Measurements from ENCODE around the gene CPNE2.
"Not testable (repeated sequence)": the region's sequence is repeated elsewhere in the genome, so short reads cannot be mapped to it uniquely, and the experiment has no call there.

The CPNE2 gene

GRCh38 chr16:57061084-57061905 is 31.1 kb upstream of the CPNE2 start:
- H3K9me3 ChIP-seq (ENCODE audit: control insufficient read depth, low read length), result no peaks in the 10 kb centered on the region
- peak overlapping the region; percentile 68 for H2AFZ ChIP-seq
- no peak overlapping the region for H3K4me3 ChIP-seq (ENCODE audit: low read depth, low read length)
- no peaks in the 10 kb centered on the region for H3K27me3 ChIP-seq (ENCODE audit: control insufficient read depth, insufficient read depth, low read length)
- no peak overlapping the region for H3K4me2 ChIP-seq (ENCODE audit: low read length)
- peak overlapping the region; percentile 56 for H3K27ac ChIP-seq
- no peaks in the 10 kb centered on the region for H3K79me2 ChIP-seq
- no peaks in the 10 kb centered on the region for H3K4me1 ChIP-seq
- H3K36me3 ChIP-seq (ENCODE audit: control insufficient read depth, insufficient read depth, low read length), result no peaks in the 10 kb centered on the region
- TF ChIP-seq, protein P1, sequence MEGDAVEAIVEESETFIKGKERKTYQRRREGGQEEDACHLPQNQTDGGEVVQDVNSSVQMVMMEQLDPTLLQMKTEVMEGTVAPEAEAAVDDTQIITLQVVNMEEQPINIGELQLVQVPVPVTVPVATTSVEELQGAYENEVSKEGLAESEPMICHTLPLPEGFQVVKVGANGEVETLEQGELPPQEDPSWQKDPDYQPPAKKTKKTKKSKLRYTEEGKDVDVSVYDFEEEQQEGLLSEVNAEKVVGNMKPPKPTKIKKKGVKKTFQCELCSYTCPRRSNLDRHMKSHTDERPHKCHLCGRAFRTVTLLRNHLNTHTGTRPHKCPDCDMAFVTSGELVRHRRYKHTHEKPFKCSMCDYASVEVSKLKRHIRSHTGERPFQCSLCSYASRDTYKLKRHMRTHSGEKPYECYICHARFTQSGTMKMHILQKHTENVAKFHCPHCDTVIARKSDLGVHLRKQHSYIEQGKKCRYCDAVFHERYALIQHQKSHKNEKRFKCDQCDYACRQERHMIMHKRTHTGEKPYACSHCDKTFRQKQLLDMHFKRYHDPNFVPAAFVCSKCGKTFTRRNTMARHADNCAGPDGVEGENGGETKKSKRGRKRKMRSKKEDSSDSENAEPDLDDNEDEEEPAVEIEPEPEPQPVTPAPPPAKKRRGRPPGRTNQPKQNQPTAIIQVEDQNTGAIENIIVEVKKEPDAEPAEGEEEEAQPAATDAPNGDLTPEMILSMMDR (IDR thresholded peaks at IDR 0.05), result no peak
- no peak overlapping the region for H3K9ac ChIP-seq

DNA sequence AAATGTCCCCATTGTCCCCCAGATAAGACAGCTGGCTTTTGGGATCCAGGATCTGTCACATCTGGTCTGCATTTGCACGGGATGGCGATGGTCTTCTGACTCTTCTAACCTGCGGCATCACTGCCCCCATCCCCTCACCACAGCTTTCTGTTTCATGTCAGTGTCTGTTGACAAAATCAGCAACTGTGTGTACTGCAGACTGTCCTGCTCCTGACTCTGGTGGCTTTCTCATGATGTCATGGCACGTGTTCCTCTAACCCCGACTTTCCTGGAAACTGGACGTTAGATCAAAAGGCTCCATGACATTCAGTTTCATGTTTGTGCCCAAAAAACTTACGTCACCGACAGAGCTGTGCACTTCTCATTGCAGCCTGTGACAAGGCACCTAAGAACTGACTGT is 30.1 kb upstream of the CPNE2 start:
- Histone ChIP-seq H3K27ac (no peak overlapping the region), H3K4me1 (no peaks in the 10 kb centered on the region), H3K27me3 (ENCODE audit: control insufficient read depth, insufficient read depth, low read length) (no peaks in the 10 kb centered on the region), H3K9me3 (ENCODE audit: control insufficient read depth, low read length) (no peaks in the 10 kb centered on the region), H3K79me2 (no peaks in the 10 kb centered on the region), H2AFZ (no peak overlapping the region), H3K4me3 (ENCODE audit: low read depth, low read length) (no peak overlapping the region), H3K9ac (no peak overlapping the region), H3K4me2 (ENCODE audit: low read length) (no peak overlapping the region), H3K36me3 (ENCODE audit: control insufficient read depth, insufficient read depth, low read length) (no peaks in the 10 kb centered on the region)
- TF ChIP-seq, protein P1 (IDR thresholded peaks at IDR 0.05), result no peak

DNA sequence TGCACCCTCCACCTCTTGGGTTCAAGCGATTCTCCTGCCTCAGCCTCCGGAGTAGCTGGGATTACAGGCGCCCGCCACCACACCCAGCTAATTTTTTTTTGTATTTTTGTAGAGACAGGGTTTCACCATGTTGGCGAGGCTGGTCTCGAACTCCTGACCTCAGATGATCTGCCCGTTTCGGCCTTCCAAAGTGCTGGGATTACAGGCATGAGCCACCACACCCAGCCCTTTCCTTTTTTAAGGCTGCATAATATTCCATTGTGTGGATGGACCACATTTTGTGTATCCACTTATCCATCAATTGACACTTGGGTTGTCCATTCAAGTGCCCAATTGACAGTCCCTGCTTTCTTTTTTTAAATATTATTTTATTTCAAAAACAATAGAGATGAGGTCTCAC is 29.2 kb upstream of the CPNE2 start:
- not testable (repeated sequence) for H3K27me3 ChIP-seq (ENCODE audit: control insufficient read depth, insufficient read depth, low read length); H3K79me2 ChIP-seq; H3K36me3 ChIP-seq (ENCODE audit: control insufficient read depth, insufficient read depth, low read length); H3K4me2 ChIP-seq (ENCODE audit: low read length); H2AFZ ChIP-seq; H3K4me3 ChIP-seq (ENCODE audit: low read depth, low read length); H3K27ac ChIP-seq; H3K9me3 ChIP-seq (ENCODE audit: control insufficient read depth, low read length); H3K4me1 ChIP-seq; H3K9ac ChIP-seq

- H2AFZ ChIP-seq, result no peak overlapping the region
- no peaks in the 10 kb centered on the region for H3K9me3 ChIP-seq (ENCODE audit: control insufficient read depth, low read length)
- no peak overlapping the region for H3K4me2 ChIP-seq (ENCODE audit: low read length)
- no peaks in the 10 kb centered on the region for H3K4me1 ChIP-seq
- TF ChIP-seq, protein P1 (IDR thresholded peaks at IDR 0.05), result no peak
- no peaks in the 10 kb centered on the region for H3K79me2 ChIP-seq
- H3K36me3 ChIP-seq (ENCODE audit: control insufficient read depth, insufficient read depth, low read length), result no peaks in the 10 kb centered on the region
- no peak overlapping the region for H3K27ac ChIP-seq
- no peak overlapping the region for H3K4me3 ChIP-seq (ENCODE audit: low read depth, low read length)
- H3K27me3 ChIP-seq (ENCODE audit: control insufficient read depth, insufficient read depth, low read length), result no peaks in the 10 kb centered on the region
- H3K9ac ChIP-seq, result no peak overlapping the region
These were observed 27.4 kb upstream of the CPNE2 start for GRCh38 chr16:57064995-57065394.

DNA sequence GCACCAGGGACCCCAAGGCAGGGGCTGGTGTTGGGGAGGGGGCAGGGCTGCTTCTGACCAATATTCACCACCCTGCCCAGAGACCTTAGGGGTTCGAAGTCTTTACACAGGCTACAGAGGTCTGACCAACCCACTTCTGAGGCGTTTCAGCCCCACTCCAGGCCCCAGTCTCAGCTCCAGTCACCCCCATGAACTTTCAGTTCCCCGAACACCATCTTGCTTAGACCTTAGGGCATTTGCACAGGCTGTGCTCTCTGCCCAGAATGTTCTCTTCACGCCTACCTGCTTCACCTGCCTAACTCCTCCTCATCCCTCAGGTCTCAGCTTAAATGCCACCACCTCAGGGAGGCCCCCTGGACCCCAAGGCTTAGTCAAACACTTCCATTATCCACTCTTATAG is 25.8 kb upstream of the CPNE2 start:
- no peaks in the 10 kb centered on the region for H3K79me2 ChIP-seq
- H3K4me2 ChIP-seq (ENCODE audit: low read length), result no peak overlapping the region
- no peaks in the 10 kb centered on the region for H3K9me3 ChIP-seq (ENCODE audit: control insufficient read depth, low read length)
- no peak overlapping the region for H3K4me3 ChIP-seq (ENCODE audit: low read depth, low read length)
- no peaks in the 10 kb centered on the region for H3K4me1 ChIP-seq
- no peak overlapping the region for H2AFZ ChIP-seq
- no peaks in the 10 kb centered on the region for H3K36me3 ChIP-seq (ENCODE audit: control insufficient read depth, insufficient read depth, low read length)
- H3K27me3 ChIP-seq (ENCODE audit: control insufficient read depth, insufficient read depth, low read length), result no peaks in the 10 kb centered on the region
- H3K27ac ChIP-seq, result no peak overlapping the region
- TF ChIP-seq, protein P1 (IDR thresholded peaks at IDR 0.05), result no peak
- no peak overlapping the region for H3K9ac ChIP-seq

Measured in parathyroid adenoma (tissue), 2 donors.